SK-N-SH treated with all-trans-retinoic acid at 6 μM for 48 hours (cell line): Measurements from ENCODE around the gene UBN2.

Experiments
- BACH2 ChIP-seq: fragments of 250-450 bp; sonication (Bioruptor Pico); IDR thresholded peaks from 2 replicates; pipeline ENCODE4 v1.9.0; 2021; ENCODE audit warnings: mild to moderate bottlenecking, borderline replicate concordance
- CREB5 ChIP-seq: fragments of 250-450 bp; sonication (Bioruptor Pico); IDR thresholded peaks from 2 replicates; pipeline ENCODE4 v1.5.1; 2020; ENCODE audit warnings: low read depth, mild to moderate bottlenecking, moderate library complexity
- ISL1 ChIP-seq: fragments of 250-450 bp; sonication (Bioruptor Pico); IDR thresholded peaks from 2 replicates; pipeline ENCODE4 v2.1.2; 2022; ENCODE audit warnings: mild to moderate bottlenecking, moderate library complexity
- PATZ1 ChIP-seq: fragments of 250-450 bp; sonication (Bioruptor Pico); IDR thresholded peaks from 2 replicates; pipeline ENCODE4 v1.8.0; 2020; ENCODE audit warnings: mild to moderate bottlenecking, moderate library complexity, borderline replicate concordance
- PPARA ChIP-seq: fragments of 250-450 bp; sonication (Bioruptor Pico); IDR thresholded peaks from 2 replicates; pipeline ENCODE4 v1.5.0; 2020; ENCODE audit warnings: mild to moderate bottlenecking, borderline replicate concordance
- TOX ChIP-seq: fragments of 250-450 bp; sonication (Bioruptor Pico); IDR thresholded peaks from 2 replicates; pipeline ENCODE4 v1.8.0; 2021; ENCODE audit warnings: mild to moderate bottlenecking, moderate library complexity, borderline replicate concordance
- TSHZ2 ChIP-seq: fragments of 250-450 bp; sonication (Bioruptor Pico); IDR thresholded peaks from 2 replicates; pipeline ENCODE4 v1.5.0; 2020; ENCODE audit warnings: mild to moderate bottlenecking, moderate library complexity
- ZC3H10 ChIP-seq: fragments of 250-450 bp; sonication (Bioruptor Pico); IDR thresholded peaks from 2 replicates; pipeline ENCODE4 v1.5.1; 2021; ENCODE audit warnings: mild to moderate bottlenecking, moderate library complexity
- ZFP3 ChIP-seq: fragments of 250-450 bp; sonication (Bioruptor Pico); IDR thresholded peaks from 2 replicates; pipeline ENCODE4 v1.5.0; 2020; ENCODE audit warnings: mild to moderate bottlenecking, moderate library complexity
- ZFP30 ChIP-seq: fragments of 450-650 bp; formaldehyde crosslinking; IDR thresholded peaks from 2 replicates; pipeline ENCODE4 v1.5.0; 2022; ENCODE audit warnings: mild to moderate bottlenecking, moderate library complexity
- ZNF565 ChIP-seq: fragments of 450-650 bp; formaldehyde crosslinking; conservative IDR thresholded peaks from 2 replicates; pipeline ENCODE4 v1.5.0; 2020; ENCODE audit warnings: low read depth, mild to moderate bottlenecking, moderate library complexity
- ZNF70 ChIP-seq: fragments of 450-650 bp; formaldehyde crosslinking; IDR thresholded peaks from 2 replicates; pipeline ENCODE4 v1.5.0; 2020; ENCODE audit warnings: mild to moderate bottlenecking, moderate library complexity
- ZNF8 ChIP-seq: fragments of 450-650 bp; formaldehyde crosslinking; IDR thresholded peaks from 2 replicates; pipeline ENCODE4 v1.5.0; 2020; ENCODE audit warnings: mild to moderate bottlenecking, moderate library complexity

DNA sequence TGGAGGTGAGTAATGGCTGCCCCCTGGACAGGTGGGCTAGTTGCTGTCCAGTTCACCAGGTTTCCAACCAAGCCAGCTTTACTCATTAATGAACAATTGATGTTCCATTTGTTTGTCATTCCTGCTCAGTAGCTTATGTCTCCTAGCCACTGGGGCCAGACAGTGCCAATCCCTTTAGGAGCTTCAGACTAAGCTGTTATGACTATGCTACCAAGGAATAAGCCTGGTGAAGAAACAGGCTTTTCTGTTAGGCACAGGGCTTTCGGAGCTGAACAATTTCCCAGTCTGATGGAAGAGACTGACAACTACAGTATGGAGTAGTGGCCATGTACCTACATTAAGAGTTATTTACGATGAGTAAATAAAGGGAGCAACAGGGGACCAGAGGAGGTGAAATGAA lies 108.0 kb downstream of the UBN2 start:
- TF ChIP-seq ZNF565 (CRISPR knock-in tag) (no peak), ZNF70 (CRISPR knock-in tag) (no peak), CREB5 (CRISPR knock-in tag) (no peak), TSHZ2 (CRISPR knock-in tag) (no peak), PPARA (CRISPR knock-in tag) (no peak), ZC3H10 (no peak), ZNF8 (CRISPR knock-in tag) (no peak), TOX (CRISPR knock-in tag) (no peak), PATZ1 (CRISPR knock-in tag) (no peak), ZFP30 (CRISPR knock-in tag) (no peak), BACH2 (CRISPR knock-in tag) (no peak), ISL1 (CRISPR knock-in tag) (no peak), ZFP3 (no peak)
